Lower leg skin (tissue), 3 donors: ENCODE results near the gene SGF29.
"Not testable (repeated sequence)": the region's sequence is repeated elsewhere in the genome, so short reads cannot be mapped to it uniquely, and the experiment has no call there.

ENCODE experiments used
- POLR2A ChIP-seq, 2 donors: fragments of 450-650 bp; IDR thresholded peaks; one replicate each; pipeline ENCODE4 v1.6.1; 2016 to 2017; ENCODE audit warnings: antibody characterized with exemption in 2 of 2, mild to moderate bottlenecking in 1 of 2, moderate library complexity in 1 of 2
- TF ChIP-seq, protein P1 (sequence below), 3 donors: fragments of 450-650 bp; IDR thresholded peaks; one replicate each; pipeline ENCODE4 v1.5.1; 2016; ENCODE audit warnings: antibody characterized with exemption in 3 of 3, mild to moderate bottlenecking in 3 of 3, moderate library complexity in 2 of 3

DNA sequence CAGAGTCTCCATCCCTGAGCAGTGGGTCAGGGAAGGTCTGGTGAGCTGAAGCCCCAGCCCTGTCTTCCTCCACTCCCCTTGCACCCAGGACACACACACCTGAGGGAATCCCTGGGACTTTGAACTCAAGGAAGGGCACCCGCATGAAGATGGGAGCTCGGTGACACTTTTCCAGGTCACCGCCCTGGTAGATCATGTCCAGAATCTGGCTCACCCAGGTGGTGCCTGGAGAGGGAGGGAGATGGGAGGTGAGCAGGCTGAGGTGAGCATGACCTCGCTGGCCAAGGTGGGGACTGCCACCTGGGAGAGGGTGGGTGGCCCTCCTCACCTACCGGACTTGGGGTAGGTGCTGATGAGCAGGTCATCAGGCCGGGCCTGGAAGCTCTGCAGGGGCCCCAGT lies 41.7 kb downstream of the SGF29 start:
- TF ChIP-seq, protein P1, sequence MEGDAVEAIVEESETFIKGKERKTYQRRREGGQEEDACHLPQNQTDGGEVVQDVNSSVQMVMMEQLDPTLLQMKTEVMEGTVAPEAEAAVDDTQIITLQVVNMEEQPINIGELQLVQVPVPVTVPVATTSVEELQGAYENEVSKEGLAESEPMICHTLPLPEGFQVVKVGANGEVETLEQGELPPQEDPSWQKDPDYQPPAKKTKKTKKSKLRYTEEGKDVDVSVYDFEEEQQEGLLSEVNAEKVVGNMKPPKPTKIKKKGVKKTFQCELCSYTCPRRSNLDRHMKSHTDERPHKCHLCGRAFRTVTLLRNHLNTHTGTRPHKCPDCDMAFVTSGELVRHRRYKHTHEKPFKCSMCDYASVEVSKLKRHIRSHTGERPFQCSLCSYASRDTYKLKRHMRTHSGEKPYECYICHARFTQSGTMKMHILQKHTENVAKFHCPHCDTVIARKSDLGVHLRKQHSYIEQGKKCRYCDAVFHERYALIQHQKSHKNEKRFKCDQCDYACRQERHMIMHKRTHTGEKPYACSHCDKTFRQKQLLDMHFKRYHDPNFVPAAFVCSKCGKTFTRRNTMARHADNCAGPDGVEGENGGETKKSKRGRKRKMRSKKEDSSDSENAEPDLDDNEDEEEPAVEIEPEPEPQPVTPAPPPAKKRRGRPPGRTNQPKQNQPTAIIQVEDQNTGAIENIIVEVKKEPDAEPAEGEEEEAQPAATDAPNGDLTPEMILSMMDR (IDR thresholded peaks at IDR 0.05): not testable (repeated sequence)
- not testable (repeated sequence) for TF ChIP-seq POLR2A (IDR thresholded peaks at IDR 0.05)
